Measurements from ENCODE around the gene DDX31. TPM values are rescaled to one million over a fixed set of nuclear protein-coding genes. Genes with fewer than 3 reads are reported as not detected.

DDX31 gene
- total RNA-seq, 2 experiments from 2014 or later, result 28.3 to 28.8 TPM

GRCh38 chr9:132646726-132647125 is 23.1 kb downstream of the DDX31 start:
- no TSS peak for BruUV-seq (replicated peaks)
- Histone ChIP-seq H3K9me2 (ENCODE audit: insufficient read depth, low read length) (no peaks in the 10 kb centered on the region), H4K20me1 (ENCODE audit: insufficient read depth, low read length) (no peaks in the 10 kb centered on the region), H3K4me2 (ENCODE audit: low read length) (no peak overlapping the region), H3K36me3 (ENCODE audit: insufficient read depth, low read length) (peaks cover 100% of the 10 kb centered on the region), H3K9me3 (ENCODE audit: low read length) (no peaks in the 10 kb centered on the region), H3K27ac (ENCODE audit: low read depth, low read length, poor library complexity, severe bottlenecking) (no peak overlapping the region), H3K4me1 (ENCODE audit: insufficient read depth, low read length, poor library complexity, severe bottlenecking) (no peaks in the 10 kb centered on the region), H3K4me3 (ENCODE audit: low read depth, low read length, poor library complexity, severe bottlenecking) (no peak overlapping the region), H2AFZ (ENCODE audit: low read length) (no peak overlapping the region), H3K79me2 (ENCODE audit: insufficient read depth, low read depth, low read length) (no peaks in the 10 kb centered on the region)
- intact Hi-C loops (cut with micrococcal nuclease; ENCODE audit: unreplicated experiment), result no loop called here
- POLR2A ChIA-PET, result no interaction called here
- DNase-seq (ENCODE audit: low spot score), result no peak
- CTCF ChIA-PET (ENCODE audit: unreplicated experiment), result no interaction called here
- TF ChIP-seq EZH2phosphoT487 (IDR thresholded peaks at IDR 0.05; ENCODE audit: borderline replicate concordance, low read depth, low read length), result no peak
- TF ChIP-seq, protein P1, sequence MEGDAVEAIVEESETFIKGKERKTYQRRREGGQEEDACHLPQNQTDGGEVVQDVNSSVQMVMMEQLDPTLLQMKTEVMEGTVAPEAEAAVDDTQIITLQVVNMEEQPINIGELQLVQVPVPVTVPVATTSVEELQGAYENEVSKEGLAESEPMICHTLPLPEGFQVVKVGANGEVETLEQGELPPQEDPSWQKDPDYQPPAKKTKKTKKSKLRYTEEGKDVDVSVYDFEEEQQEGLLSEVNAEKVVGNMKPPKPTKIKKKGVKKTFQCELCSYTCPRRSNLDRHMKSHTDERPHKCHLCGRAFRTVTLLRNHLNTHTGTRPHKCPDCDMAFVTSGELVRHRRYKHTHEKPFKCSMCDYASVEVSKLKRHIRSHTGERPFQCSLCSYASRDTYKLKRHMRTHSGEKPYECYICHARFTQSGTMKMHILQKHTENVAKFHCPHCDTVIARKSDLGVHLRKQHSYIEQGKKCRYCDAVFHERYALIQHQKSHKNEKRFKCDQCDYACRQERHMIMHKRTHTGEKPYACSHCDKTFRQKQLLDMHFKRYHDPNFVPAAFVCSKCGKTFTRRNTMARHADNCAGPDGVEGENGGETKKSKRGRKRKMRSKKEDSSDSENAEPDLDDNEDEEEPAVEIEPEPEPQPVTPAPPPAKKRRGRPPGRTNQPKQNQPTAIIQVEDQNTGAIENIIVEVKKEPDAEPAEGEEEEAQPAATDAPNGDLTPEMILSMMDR (conservative IDR thresholded peaks at IDR 0.05; ENCODE audit: low read length), result no peak

DNA sequence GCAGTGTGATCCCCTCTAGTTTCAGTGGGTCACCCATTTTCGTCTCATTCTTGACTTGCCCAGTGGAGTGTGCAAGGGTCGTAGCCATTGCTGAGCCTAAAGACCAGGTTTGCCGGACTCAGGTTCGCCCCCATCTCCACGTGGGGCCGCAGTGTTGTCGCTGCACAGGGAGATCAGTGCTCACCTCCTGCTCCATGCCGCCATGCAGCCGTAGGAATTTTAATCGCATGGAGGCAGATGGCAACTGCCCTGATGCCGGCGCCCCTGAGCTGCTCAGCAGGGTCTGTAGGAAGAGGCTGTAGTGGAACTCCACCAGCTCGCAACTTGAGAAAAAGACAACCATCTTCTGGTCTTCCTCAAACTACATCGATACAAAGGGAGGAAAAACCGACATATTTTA is 24.1 kb downstream of the DDX31 start:
- no peaks in the 10 kb centered on the region for H3K79me2 ChIP-seq (ENCODE audit: insufficient read depth, low read depth, low read length)
- no peak overlapping the region for H3K27ac ChIP-seq (ENCODE audit: low read depth, low read length, poor library complexity, severe bottlenecking)
- peaks cover 100% of the 10 kb centered on the region for H3K36me3 ChIP-seq (ENCODE audit: insufficient read depth, low read length)
- intact Hi-C loops (cut with micrococcal nuclease; ENCODE audit: unreplicated experiment), result no loop called here
- no peaks in the 10 kb centered on the region for H3K9me2 ChIP-seq (ENCODE audit: insufficient read depth, low read length)
- ChIA-PET POLR2A (no interaction called here), CTCF (ENCODE audit: unreplicated experiment) (no interaction called here)
- H2AFZ ChIP-seq (ENCODE audit: low read length), result no peak overlapping the region
- no peaks in the 10 kb centered on the region for H4K20me1 ChIP-seq (ENCODE audit: insufficient read depth, low read length)
- H3K4me3 ChIP-seq (ENCODE audit: low read depth, low read length, poor library complexity, severe bottlenecking), result no peak overlapping the region
- H3K4me1 ChIP-seq (ENCODE audit: insufficient read depth, low read length, poor library complexity, severe bottlenecking), result no peaks in the 10 kb centered on the region
- no peak for DNase-seq (ENCODE audit: low spot score)
- BruUV-seq (replicated peaks), result no TSS peak
- H3K9me3 ChIP-seq (ENCODE audit: low read length), result no peaks in the 10 kb centered on the region
- H3K4me2 ChIP-seq (ENCODE audit: low read length), result no peak overlapping the region
- TF ChIP-seq, protein P1 (conservative IDR thresholded peaks at IDR 0.05; ENCODE audit: low read length), result no peak
- TF ChIP-seq EZH2phosphoT487 (IDR thresholded peaks at IDR 0.05; ENCODE audit: borderline replicate concordance, low read depth, low read length), result no peak

DNA sequence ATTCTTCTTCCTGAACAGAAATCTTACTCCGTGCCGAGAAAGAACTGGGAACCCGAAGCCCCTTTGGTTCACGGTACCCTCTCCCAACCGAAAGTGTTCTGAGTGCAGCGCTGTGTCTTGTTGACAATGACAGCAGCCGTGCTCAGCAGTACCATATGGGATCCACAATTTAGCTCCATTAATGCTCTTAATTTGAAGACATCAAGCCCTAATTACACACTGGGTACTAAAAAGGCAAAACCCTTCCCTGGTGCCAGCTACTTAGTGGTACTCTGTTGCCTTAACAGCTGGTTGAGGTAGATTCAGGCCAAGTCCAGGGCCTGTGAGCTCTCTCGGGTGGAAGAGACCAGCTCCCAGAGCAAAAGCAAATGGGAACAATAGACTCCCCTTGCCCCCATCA is 24.5 kb downstream of the DDX31 start:
- Histone ChIP-seq H2AFZ (ENCODE audit: low read length) (no peak overlapping the region), H3K27ac (ENCODE audit: low read depth, low read length, poor library complexity, severe bottlenecking) (no peak overlapping the region), H3K4me2 (ENCODE audit: low read length) (no peak overlapping the region), H4K20me1 (ENCODE audit: insufficient read depth, low read length) (no peaks in the 10 kb centered on the region), H3K36me3 (ENCODE audit: insufficient read depth, low read length) (peaks cover 100% of the 10 kb centered on the region), H3K4me1 (ENCODE audit: insufficient read depth, low read length, poor library complexity, severe bottlenecking) (no peaks in the 10 kb centered on the region), H3K9me3 (ENCODE audit: low read length) (no peaks in the 10 kb centered on the region), H3K4me3 (ENCODE audit: low read depth, low read length, poor library complexity, severe bottlenecking) (no peak overlapping the region), H3K79me2 (ENCODE audit: insufficient read depth, low read depth, low read length) (no peaks in the 10 kb centered on the region), H3K9me2 (ENCODE audit: insufficient read depth, low read length) (no peaks in the 10 kb centered on the region)
- no peak for DNase-seq (ENCODE audit: low spot score)
- no TSS peak for BruUV-seq (replicated peaks)
- intact Hi-C loops (cut with micrococcal nuclease; ENCODE audit: unreplicated experiment), result no loop called here
- ChIA-PET POLR2A (interaction anchor here (1.0 kb wide), 1 partner anchor 49 kb away, joined by 4 read pairs; no protein-coding TSS in a partner anchor), CTCF (ENCODE audit: unreplicated experiment) (no interaction called here)
- TF ChIP-seq EZH2phosphoT487 (IDR thresholded peaks at IDR 0.05; ENCODE audit: borderline replicate concordance, low read depth, low read length), result no peak
- TF ChIP-seq, protein P1 (conservative IDR thresholded peaks at IDR 0.05; ENCODE audit: low read length), result no peak
